Stomach (tissue), 9 donors: Measurements from ENCODE around the gene DUSP6. TPM values are rescaled to one million over a fixed set of nuclear protein-coding genes. Genes with fewer than 3 reads are reported as not detected.

Source experiments
- DNase-seq, 2 donors: peaks; one replicate each; pipeline versions ENCODE4 v3.0.0 to v3.0.0-alpha.2; 2013 to 2019
- H3K27ac ChIP-seq, 5 donors: fragments of 200-600 bp in 4 of 5; sonication (generic) in 4 of 5; one replicate each; pipeline ENCODE4 v1.5.1; 2013 to 2019; ENCODE audit warnings: mild to moderate bottlenecking in 1 of 5, moderate library complexity in 1 of 5
- H3K27me3 ChIP-seq, 3 donors: fragments of 200-600 bp; sonication (generic); one replicate each; pipeline ENCODE4 v1.5.1; 2017 to 2019; ENCODE audit warnings: mixed run types in 1 of 3
- H3K36me3 ChIP-seq, 4 donors: fragments of 200-600 bp; sonication (generic); 1 replicate in 3 of 4; 2 replicates in 1 of 4; pipeline ENCODE4 v1.5.1; 2016 to 2019
- H3K4me1 ChIP-seq, 4 donors: fragments of 200-600 bp; sonication (generic); one replicate each; pipeline ENCODE4 v1.5.1; 2016 to 2019
- H3K4me3 ChIP-seq, 4 donors: fragments of 200-600 bp; sonication (generic) in 3 of 4; one replicate each; pipeline ENCODE4 v1.5.1; 2016 to 2019; ENCODE audit warnings: mild to moderate bottlenecking in 1 of 4
- H3K9me3 ChIP-seq, 4 donors: fragments of 200-600 bp; sonication (generic); one replicate each; pipeline ENCODE4 v1.5.1; 2016 to 2019
- CTCF ChIP-seq, 7 experiments: fragments of 450-650 bp in 4 of 7; fragments of 200-600 bp in 3 of 7; sonication (generic) in 3 of 7; IDR thresholded peaks; one replicate each; pipeline ENCODE4 v1.5.1; 2016 to 2019; ENCODE audit warnings: antibody characterized with exemption in 7 of 7, control low read depth in 2 of 7, mild to moderate bottlenecking in 1 of 7
- EP300 ChIP-seq: sonication (generic); formaldehyde crosslinking; IDR thresholded peaks from one replicate; pipeline ENCODE4 v1.6.1; 2017; ENCODE audit warnings: antibody characterized with exemption
- POLR2A ChIP-seq, 4 donors: fragments of 450-650 bp; IDR thresholded peaks; one replicate each; pipeline ENCODE4 v1.6.1; 2016; ENCODE audit warnings: antibody characterized with exemption in 4 of 4, control low read depth in 2 of 4, mild to moderate bottlenecking in 1 of 4, moderate library complexity in 1 of 4
- POLR2AphosphoS5 ChIP-seq, 3 donors: sonication (generic); formaldehyde crosslinking; IDR thresholded peaks; one replicate each; pipeline ENCODE4 v1.6.1; 2016; ENCODE audit warnings: antibody characterized with exemption in 3 of 3
- WGBS, 5 donors: extraction: QIAGEN DNeasy Blood & Tissue Kit in 3 of 5; methylation state at CpG; one replicate each; pipeline versions ENCODE4 v1.1.5 to v1.1.7; 2013 to 2018; 5-methylcytosine and 5-hydroxymethylcytosine counted together
- intact Hi-C: fragments of 100-400 bp; cut with DNase I; formaldehyde crosslinking; loops from one replicate; pipeline ENCODE4 v1.15.1; 2023; ENCODE audit warnings: low total_unique reads
- polyA plus RNA-seq, 3 donors: library from polyadenylated mRNA; stranded (reverse); fragments of 200-250 nt; gene quantifications; one replicate each; pipeline ENCODE4 v1.2.3, GENCODE V29; 2013
- total RNA-seq, 5 donors: library from RNA; depleted of rRNA; stranded (reverse); fragments of >200 nt; gene quantifications; one replicate each; pipeline versions ENCODE4 v1.1.0 to v1.2.3, GENCODE V29; 2014 to 2016
- donor health status: healthy with polysubstance abuse.
- donor health status: Bipolar disorder and iron deficiency.
- donor health status: healthy.

The DUSP6 gene
- total and polyA plus RNA-seq, 8 donors = 11.3 to 105 (median 27.6) TPM

DNA sequence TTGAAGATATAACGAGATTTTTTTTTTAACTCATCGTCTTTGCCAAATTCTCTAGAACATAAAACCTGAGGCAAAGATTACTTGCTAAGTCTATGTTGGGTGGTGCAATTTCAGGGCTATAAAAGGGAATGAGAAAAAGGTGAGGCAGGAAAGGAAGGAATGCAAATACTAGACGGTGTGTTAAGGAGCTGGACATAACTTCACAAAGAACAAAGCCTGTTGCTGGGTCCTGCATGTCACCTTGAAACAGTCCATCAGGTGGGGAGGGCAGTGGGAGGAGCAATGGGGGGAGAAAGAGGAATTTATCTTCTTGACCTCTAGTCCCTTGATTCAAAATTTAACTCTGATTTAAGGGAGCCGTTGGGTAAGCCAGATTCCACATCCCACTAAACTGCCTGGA, 16.1 kb upstream of the DUSP6 start:
- Histone ChIP-seq H3K27ac (no peak overlapping the region), H3K27me3 (no peaks in the 10 kb centered on the region), H3K4me1 (peaks cover 6 to 35% (median 25%) of the 10 kb centered on the region in 4 donors), H3K36me3 (no peaks in the 10 kb centered on the region), H3K9me3 (no peaks in the 10 kb centered on the region), H3K4me3 (no peak overlapping the region)
- 60 to 88% (median 74%) methylated on average over 4 of the region's 4 CpGs for WGBS, 5 donors
- no peak for DNase-seq
- intact Hi-C loops = loop anchor here (10.0 kb wide), 1 partner anchor 86 kb away; no protein-coding TSS in a partner anchor
- TF ChIP-seq CTCF (IDR thresholded peaks at IDR 0.05) (no peak), POLR2A (IDR thresholded peaks at IDR 0.05) (no peak), EP300 (no peak), POLR2AphosphoS5 (IDR thresholded peaks at IDR 0.05) (no peak)

DNA sequence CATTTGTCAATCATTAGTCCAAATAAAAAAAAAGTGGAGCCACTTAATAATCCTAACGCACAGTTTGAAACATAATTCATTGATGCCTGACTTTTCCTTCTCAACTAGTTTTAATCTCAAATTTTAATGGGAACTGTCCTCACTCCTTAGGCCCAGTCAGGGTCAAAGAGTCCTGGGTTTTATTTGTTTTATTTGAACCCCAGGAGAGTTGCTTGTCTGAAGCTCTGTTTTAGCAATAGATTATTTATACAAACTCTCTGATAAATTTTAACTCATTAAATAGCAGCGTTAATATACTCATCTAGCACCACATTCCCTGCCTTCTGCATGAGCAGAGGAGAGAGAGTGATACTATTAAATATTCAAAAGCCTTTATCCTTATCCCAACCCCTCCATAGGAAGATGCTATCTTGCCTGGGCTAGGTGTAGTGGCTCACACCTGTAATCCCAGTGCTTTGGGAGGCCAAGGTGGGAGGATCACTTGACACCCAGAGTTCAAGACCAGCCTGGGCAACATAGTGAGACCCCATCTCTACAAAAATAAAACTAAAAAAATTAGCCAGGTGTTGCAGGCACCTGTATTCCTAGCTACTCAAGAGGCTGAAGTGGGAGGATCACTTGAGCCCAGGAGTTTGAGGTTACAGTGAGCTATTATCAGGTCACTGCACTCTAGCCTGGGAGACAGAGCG, 14.5 kb upstream of the DUSP6 start:
- Histone ChIP-seq H3K4me3 (no peak overlapping the region), H3K9me3 (no peaks in the 10 kb centered on the region), H3K27ac (no peak overlapping the region), H3K36me3 (peaks cover 0 to 7% (median 2%) of the 10 kb centered on the region in 4 donors), H3K4me1 (peaks cover 0 to 21% (median 13%) of the 10 kb centered on the region in 4 donors), H3K27me3 (no peaks in the 10 kb centered on the region)
- intact Hi-C loops = loop anchor here (10.0 kb wide), 1 partner anchor 88 kb away; no protein-coding TSS in a partner anchor
- no peak for DNase-seq
- WGBS, 5 donors = 72 to 81% (median 76%) methylated on average over 3 of the region's 3 CpGs
- TF ChIP-seq POLR2AphosphoS5 (IDR thresholded peaks at IDR 0.05) (no peak), POLR2A (IDR thresholded peaks at IDR 0.05) (no peak), EP300 (no peak), CTCF (IDR thresholded peaks at IDR 0.05) (no peak)

GRCh38 chr12:89364631-89365030, 12.3 kb upstream of the DUSP6 start:
- WGBS, 5 donors = 87 to 98% (median 94%) methylated on average over 2 of the region's 2 CpGs
- no peak for TF ChIP-seq POLR2AphosphoS5 (IDR thresholded peaks at IDR 0.05)
- TF ChIP-seq EP300 = no peak
- no peak for TF ChIP-seq POLR2A (IDR thresholded peaks at IDR 0.05)
- TF ChIP-seq CTCF (IDR thresholded peaks at IDR 0.05) = no peak
- Histone ChIP-seq H3K36me3 (peaks cover 0 to 7% (median 2%) of the 10 kb centered on the region in 4 donors), H3K27me3 (no peaks in the 10 kb centered on the region), H3K4me1 (peaks cover 0 to 9% (median 2%) of the 10 kb centered on the region in 4 donors), H3K27ac (no peak overlapping the region), H3K4me3 (no peak overlapping the region), H3K9me3 (no peaks in the 10 kb centered on the region)
- intact Hi-C loops = loop anchor here (10.0 kb wide), 1 partner anchor 90 kb away; no protein-coding TSS in a partner anchor
- no peak for DNase-seq

DNA sequence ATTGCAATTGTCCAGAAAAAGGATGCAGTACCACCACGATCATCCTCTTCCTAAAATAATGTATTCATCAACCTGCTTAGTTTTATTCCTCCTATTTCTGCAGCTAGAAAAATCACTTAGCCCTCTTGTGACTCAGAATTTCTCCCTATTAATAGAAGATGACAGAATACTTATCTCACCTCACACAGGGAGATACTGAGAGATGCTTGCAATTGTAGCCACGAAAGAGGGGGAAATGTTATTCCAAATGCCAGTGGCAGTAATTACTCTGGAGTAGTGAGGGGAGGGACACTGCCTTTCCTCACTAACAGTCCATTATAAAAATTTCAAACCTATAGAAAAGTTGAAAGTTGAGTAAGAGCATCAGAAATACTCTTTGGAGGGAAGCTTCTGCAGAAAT, 11.8 kb upstream of the DUSP6 start:
- WGBS, 5 donors = 77 to 96% (median 90%) methylated on average over 2 of the region's 2 CpGs
- Histone ChIP-seq H3K4me3 (no peak overlapping the region), H3K4me1 (peaks cover 0 to 8% (median 0%) of the 10 kb centered on the region in 4 donors), H3K27me3 (no peaks in the 10 kb centered on the region), H3K9me3 (no peaks in the 10 kb centered on the region), H3K36me3 (peaks cover 0 to 7% (median 2%) of the 10 kb centered on the region in 4 donors), H3K27ac (no peak overlapping the region)
- intact Hi-C loops = loop anchor here (10.0 kb wide), 1 partner anchor 91 kb away; no protein-coding TSS in a partner anchor
- no peak for DNase-seq
- no peak for TF ChIP-seq EP300
- no peak for TF ChIP-seq POLR2A (IDR thresholded peaks at IDR 0.05)
- TF ChIP-seq CTCF (IDR thresholded peaks at IDR 0.05) = no peak
- TF ChIP-seq POLR2AphosphoS5 (IDR thresholded peaks at IDR 0.05) = no peak
